OCI-LY1 (cell line): ENCODE data around the gene DHRS1.

ENCODE experiments used
- EZH2 ChIP-seq: fragments of 200-600 bp; sonication (generic), shearing (Covaris generic); IDR thresholded peaks from 2 replicates; pipeline ENCODE4 v1.8.0; 2017; ENCODE audit warnings: borderline replicate concordance, mixed run types, mild to moderate bottlenecking, antibody characterized with exemption, low read length, moderate library complexity, mixed read lengths
- TF ChIP-seq, protein P1 (sequence below): fragments of 200-600 bp; sonication (generic), shearing (Covaris generic); IDR thresholded peaks from 2 replicates; pipeline ENCODE4 v1.5.1; 2017; ENCODE audit warnings: mild to moderate bottlenecking, antibody characterized with exemption, low read length, moderate library complexity, mixed read lengths

DNA sequence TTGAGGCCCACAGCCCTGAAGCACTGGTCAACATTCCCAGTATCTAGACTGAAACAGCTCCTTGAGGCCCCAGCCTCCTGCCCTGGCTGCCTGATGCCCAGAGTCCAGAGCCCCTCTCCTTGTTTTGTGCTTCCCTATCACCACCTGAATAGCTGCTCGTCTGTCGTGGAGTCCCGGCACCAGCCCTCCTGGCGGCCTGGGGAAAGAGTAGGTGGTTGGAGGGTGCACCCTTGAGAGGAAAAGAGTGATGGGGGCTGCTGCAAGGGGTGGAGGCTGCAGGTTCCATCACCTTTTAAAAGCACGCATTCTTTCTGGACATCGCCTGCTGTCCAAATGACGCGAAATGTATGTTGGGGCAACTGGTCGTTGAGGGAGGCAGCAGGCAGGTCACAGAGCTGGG lies 31.4 kb downstream of the DHRS1 start:
- TF ChIP-seq, protein P1, sequence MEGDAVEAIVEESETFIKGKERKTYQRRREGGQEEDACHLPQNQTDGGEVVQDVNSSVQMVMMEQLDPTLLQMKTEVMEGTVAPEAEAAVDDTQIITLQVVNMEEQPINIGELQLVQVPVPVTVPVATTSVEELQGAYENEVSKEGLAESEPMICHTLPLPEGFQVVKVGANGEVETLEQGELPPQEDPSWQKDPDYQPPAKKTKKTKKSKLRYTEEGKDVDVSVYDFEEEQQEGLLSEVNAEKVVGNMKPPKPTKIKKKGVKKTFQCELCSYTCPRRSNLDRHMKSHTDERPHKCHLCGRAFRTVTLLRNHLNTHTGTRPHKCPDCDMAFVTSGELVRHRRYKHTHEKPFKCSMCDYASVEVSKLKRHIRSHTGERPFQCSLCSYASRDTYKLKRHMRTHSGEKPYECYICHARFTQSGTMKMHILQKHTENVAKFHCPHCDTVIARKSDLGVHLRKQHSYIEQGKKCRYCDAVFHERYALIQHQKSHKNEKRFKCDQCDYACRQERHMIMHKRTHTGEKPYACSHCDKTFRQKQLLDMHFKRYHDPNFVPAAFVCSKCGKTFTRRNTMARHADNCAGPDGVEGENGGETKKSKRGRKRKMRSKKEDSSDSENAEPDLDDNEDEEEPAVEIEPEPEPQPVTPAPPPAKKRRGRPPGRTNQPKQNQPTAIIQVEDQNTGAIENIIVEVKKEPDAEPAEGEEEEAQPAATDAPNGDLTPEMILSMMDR: no peak
- TF ChIP-seq EZH2: no peak
